Measurements from ENCODE around the gene MSANTD2. TPM values are rescaled to one million over a fixed set of nuclear protein-coding genes. Genes with fewer than 3 reads are reported as not detected.

Gene MSANTD2
- total and polyA plus RNA-seq, 2 donors (not counting 1 experiment from before 2014, with no cell fraction given), result 11.1 to 26.8 TPM

GRCh38 chr11:124843616-124843910, 43.4 kb upstream of the MSANTD2 start:
- no peaks in the 10 kb centered on the region for H3K36me3 ChIP-seq (replicated peaks in 1 of 2; ENCODE audit: control extremely low read depth in 1 of 2, control insufficient read depth in 1 of 2, extremely low read depth in 1 of 2, insufficient read depth in 2 of 2, low read length in 1 of 2)
- peaks cover 14 to 33% of the 10 kb centered on the region in 2 donors for H3K4me1 ChIP-seq (ENCODE audit: control insufficient read depth in 2 of 2, insufficient read depth in 2 of 2, low read length in 2 of 2)
- H3K9me3 ChIP-seq (ENCODE audit: control extremely low read depth in 1 of 3, control insufficient read depth in 2 of 3, insufficient read depth in 1 of 3, low read length in 2 of 3), result peaks cover 0 to 4% (median 0%) of the 10 kb centered on the region in 3 donors
- no peak overlapping the region for H3K9ac ChIP-seq (ENCODE audit: low read length)
- TF ChIP-seq CTCF (IDR thresholded peaks at IDR 0.05) (no peak), EZH2 (IDR thresholded peaks at IDR 0.05; ENCODE audit: borderline replicate concordance, insufficient read depth, low read depth, low read length, poor library complexity, severe bottlenecking) (no peak)
- Mint-ChIP-seq H3K4me1 (peaks cover 10% of the 10 kb centered on the region), H3K27ac (no peak overlapping the region), H3K9me3 (ENCODE audit: insufficient read depth) (no peaks in the 10 kb centered on the region), H3K27me3 (peaks cover 80% of the 10 kb centered on the region), H3K4me3 (no peak overlapping the region)
- H4K20me1 ChIP-seq (ENCODE audit: control insufficient read depth, insufficient read depth, low read length, poor library complexity, severe bottlenecking), result no peaks in the 10 kb centered on the region
- intact Hi-C loops (cut with micrococcal nuclease), result no loop called here
- no peak overlapping the region for H3K4me2 ChIP-seq (replicated peaks; ENCODE audit: low read depth, low read length, poor library complexity, severe bottlenecking)
- ChIA-PET POLR2A (no interaction called here), CTCF (no interaction called here)
- 21% methylated on average over 6 of the region's 8 CpGs for WGBS (ENCODE audit: insufficient coverage)
- ATAC-seq (ENCODE audit: low read depth) (no peak), DNase-seq (peak; percentile 13)
- no peak overlapping the region for H3K4me3 ChIP-seq (ENCODE audit: control extremely low read depth in 1 of 5, extremely low read depth in 1 of 5, insufficient read depth in 1 of 5, low read depth in 2 of 5, low read length in 4 of 5)
- no peak overlapping the region for H3K27ac ChIP-seq (ENCODE audit: low read length in 2 of 2)
- H3K27me3 ChIP-seq (replicated peaks in 1 of 4; ENCODE audit: control extremely low read depth in 1 of 4, control insufficient read depth in 3 of 4, insufficient read depth in 4 of 4, low read length in 3 of 4), result peaks cover 0 to 86% (median 70%) of the 10 kb centered on the region in 4 experiments
- no peaks in the 10 kb centered on the region for H3K79me2 ChIP-seq (ENCODE audit: control insufficient read depth, insufficient read depth, low read length)
- no peak overlapping the region for H2AFZ ChIP-seq (ENCODE audit: insufficient read depth, low read depth, low read length, poor library complexity, severe bottlenecking)

GRCh38 chr11:124842305-124842704, 42.1 kb upstream of the MSANTD2 start:
- Histone ChIP-seq H4K20me1 (ENCODE audit: control insufficient read depth, insufficient read depth, low read length, poor library complexity, severe bottlenecking) (no peaks in the 10 kb centered on the region), H3K9me3 (ENCODE audit: control extremely low read depth in 1 of 3, control insufficient read depth in 2 of 3, insufficient read depth in 1 of 3, low read length in 2 of 3) (peaks cover 0 to 4% (median 0%) of the 10 kb centered on the region in 3 donors)
- TF ChIP-seq EZH2 (IDR thresholded peaks at IDR 0.05; ENCODE audit: borderline replicate concordance, insufficient read depth, low read depth, low read length, poor library complexity, severe bottlenecking) (no peak), CTCF (IDR thresholded peaks at IDR 0.05) (no peak)

More at GRCh38 chr11:124842305-124842704, 42.1 kb upstream of the MSANTD2 start:
- Histone ChIP-seq H3K4me1 (ENCODE audit: control insufficient read depth in 2 of 2, insufficient read depth in 2 of 2, low read length in 2 of 2) (peaks cover 14 to 37% of the 10 kb centered on the region in 2 donors), H3K36me3 (replicated peaks in 1 of 2; ENCODE audit: control extremely low read depth in 1 of 2, control insufficient read depth in 1 of 2, extremely low read depth in 1 of 2, insufficient read depth in 2 of 2, low read length in 1 of 2) (no peaks in the 10 kb centered on the region), H2AFZ (ENCODE audit: insufficient read depth, low read depth, low read length, poor library complexity, severe bottlenecking) (no peak overlapping the region), H3K9ac (ENCODE audit: low read length) (no peak overlapping the region), H3K4me3 (ENCODE audit: control extremely low read depth in 1 of 5, extremely low read depth in 1 of 5, insufficient read depth in 1 of 5, low read depth in 2 of 5, low read length in 4 of 5) (no peak overlapping the region), H3K27ac (ENCODE audit: low read length in 2 of 2) (no peak overlapping the region), H3K4me2 (replicated peaks; ENCODE audit: low read depth, low read length, poor library complexity, severe bottlenecking) (no peak overlapping the region), H3K79me2 (ENCODE audit: control insufficient read depth, insufficient read depth, low read length) (no peaks in the 10 kb centered on the region), H3K27me3 (replicated peaks in 1 of 4; ENCODE audit: control extremely low read depth in 1 of 4, control insufficient read depth in 3 of 4, insufficient read depth in 4 of 4, low read length in 3 of 4) (peaks cover 0 to 89% (median 73%) of the 10 kb centered on the region in 4 experiments)
- CTCF ChIA-PET, result interaction anchor here (1.0 to 1.1 kb wide), 2 partner anchors 47 to 173 kb away, joined by 3 to 6 read pairs; no protein-coding TSS in a partner anchor
- H3K4me1 Mint-ChIP-seq, result peaks cover 10% of the 10 kb centered on the region
- peaks cover 76% of the 10 kb centered on the region for H3K27me3 Mint-ChIP-seq
- no peaks in the 10 kb centered on the region for H3K9me3 Mint-ChIP-seq (ENCODE audit: insufficient read depth)
- peak; percentile 8 for DNase-seq
- WGBS (ENCODE audit: insufficient coverage), result 52% methylated on average over 3 of the region's 4 CpGs
- POLR2A ChIA-PET, result no interaction called here
- no peak overlapping the region for H3K4me3 Mint-ChIP-seq
- intact Hi-C loops (cut with micrococcal nuclease), result no loop called here
- no peak overlapping the region for H3K27ac Mint-ChIP-seq
- ATAC-seq (ENCODE audit: low read depth), result no peak

All from B cell (primary cell).